ENCODE measurements around the gene UTF1.
A peak's percentile ranks its signal among the peaks of the same experiment; 100 is the strongest.
"Not testable (repeated sequence)": the region's sequence is repeated elsewhere in the genome, so short reads cannot be mapped to it uniquely, and the experiment has no call there.

Gene UTF1

DNA sequence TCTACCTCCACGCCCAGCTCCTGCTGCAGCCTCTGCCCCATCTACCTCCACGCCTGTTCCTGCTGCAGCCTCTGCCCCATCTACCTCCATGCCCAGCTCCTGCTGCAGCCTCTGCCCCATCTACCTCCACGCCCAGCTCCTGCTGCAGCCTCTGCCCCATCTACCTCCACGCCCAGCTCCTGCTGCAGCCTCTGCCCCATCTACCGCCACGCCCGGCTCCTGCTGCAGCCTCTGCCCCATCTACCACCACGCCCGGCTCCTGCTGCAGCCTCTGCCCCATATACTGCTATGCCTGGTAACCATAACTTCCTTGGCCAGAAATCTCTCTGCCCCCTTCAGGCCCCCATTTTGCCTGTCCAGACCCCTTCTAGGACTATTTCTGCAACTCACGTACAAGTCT lies 35.0 kb downstream of the UTF1 start:
- DNase-seq (ENCODE audit: low read depth) = not testable (repeated sequence)

GRCh38 chr10:133266056-133266795 lies 36.2 kb downstream of the UTF1 start:
- DNase-seq (ENCODE audit: low read depth) = no peak

DNA sequence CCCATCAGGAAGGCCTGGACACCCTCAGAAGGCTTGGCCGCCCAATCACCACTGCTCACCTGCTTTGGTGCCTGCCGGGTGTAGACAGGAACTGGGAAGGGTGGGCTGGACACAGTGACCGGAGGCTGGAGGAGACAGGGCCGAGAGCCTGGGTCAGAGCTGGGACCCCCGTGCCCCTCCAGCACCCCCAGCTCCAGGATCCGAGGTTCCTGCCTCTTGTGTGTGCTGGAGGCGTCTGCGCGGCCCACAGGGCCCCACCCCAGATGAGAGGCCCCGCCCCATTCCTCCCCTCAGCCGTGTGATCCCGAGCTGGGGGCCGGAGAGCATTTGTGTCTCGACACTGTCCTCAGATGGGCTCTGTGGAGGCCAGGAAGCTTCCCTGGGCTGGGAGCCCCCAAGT lies 37.3 kb downstream of the UTF1 start:
- no peak for DNase-seq (ENCODE audit: low read depth)

DNA sequence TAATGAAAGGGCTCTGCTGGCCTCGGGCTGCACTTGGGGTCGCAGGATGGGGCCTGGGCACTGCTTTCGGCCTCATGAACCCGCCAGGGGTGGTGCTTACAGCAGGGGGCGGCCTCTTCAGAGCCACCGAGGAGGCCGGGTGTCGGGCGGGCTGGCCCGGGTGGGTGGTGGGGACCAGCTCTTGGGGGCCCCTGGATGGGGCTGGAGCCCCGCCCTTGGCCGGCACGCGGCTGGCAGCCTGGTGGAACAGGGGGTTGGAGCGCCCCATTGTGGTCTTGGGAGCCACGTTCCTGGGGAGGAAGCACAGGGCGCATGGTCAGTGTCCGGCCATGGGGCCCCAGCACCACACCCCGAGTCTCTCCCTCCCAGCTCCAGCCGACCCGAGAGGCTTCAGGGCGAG lies 37.8 kb downstream of the UTF1 start:
- no peak for DNase-seq (ENCODE audit: low read depth)

DNA sequence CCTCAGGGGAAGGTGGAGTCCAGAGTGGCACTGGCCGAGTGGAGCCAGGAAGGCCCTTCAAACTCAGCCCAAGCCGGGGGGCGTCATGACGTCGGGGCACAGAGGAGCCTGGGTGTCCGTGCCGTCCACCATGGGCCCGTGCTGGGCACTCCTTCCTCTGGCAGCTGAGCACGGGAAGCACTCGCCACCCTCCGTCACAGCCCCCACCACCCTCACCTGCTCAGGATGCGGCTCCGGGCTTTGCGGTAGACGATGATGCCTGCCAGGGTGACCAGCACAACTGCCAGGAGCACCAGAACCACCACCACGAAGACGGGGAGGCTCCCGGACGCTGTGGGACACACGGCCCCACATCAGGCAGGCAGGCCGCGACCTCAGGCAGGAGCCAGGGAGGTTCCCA lies 38.5 kb downstream of the UTF1 start:
- DNase-seq (ENCODE audit: low read depth) = no peak

DNA sequence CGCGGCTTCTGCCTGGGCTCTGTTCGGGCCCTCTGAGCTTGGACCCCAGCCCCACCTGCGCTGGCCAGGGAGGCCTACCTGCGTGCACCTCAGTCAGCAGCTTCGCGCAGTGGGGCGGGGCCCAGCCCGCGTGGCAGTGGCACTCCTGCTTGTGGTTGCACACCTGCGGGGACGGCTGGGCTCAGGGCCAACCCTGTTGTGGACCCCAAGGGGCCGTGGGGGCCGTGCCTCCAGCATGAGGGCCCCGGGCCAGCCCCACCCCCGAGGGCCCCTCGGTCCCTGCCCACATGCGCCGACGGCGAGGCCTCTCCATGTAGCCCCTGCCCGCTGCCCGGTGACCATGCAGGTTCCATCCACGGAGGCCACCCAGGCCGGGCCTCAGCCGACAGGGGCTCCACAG lies 39.4 kb downstream of the UTF1 start:
- DNase-seq (ENCODE audit: low read depth) = no peak

DNA sequence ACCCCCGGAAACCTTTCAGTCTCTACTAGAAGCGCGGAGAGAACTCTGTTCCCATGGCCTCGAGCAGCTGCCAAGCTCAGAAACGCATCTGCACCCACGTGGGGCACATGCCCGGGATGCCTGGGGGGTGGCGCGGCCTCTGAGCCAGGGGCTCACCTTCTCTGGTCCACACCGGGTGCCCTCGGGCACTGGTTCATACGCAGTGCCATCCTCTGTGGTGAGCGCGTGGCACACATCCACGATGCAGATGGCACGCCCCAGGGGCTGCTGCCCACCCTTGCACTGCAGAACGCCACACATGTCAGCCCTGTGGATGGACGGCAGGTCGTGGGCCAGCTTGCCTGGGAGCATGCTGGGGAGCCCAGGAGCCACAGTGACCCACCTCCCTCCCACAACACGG lies 40.2 kb downstream of the UTF1 start:
- DNase-seq (ENCODE audit: low read depth) = no peak

- no peak for DNase-seq (ENCODE audit: low read depth)
Measured at GRCh38 chr10:133270773-133271297, 40.8 kb downstream of the UTF1 start.

- DNase-seq (ENCODE audit: low read depth) = no peak
Measured at GRCh38 chr10:133271521-133272300, 41.7 kb downstream of the UTF1 start.

GRCh38 chr10:133272301-133272963 lies 42.4 kb downstream of the UTF1 start:
- DNase-seq (ENCODE audit: low read depth) = no peak

DNA sequence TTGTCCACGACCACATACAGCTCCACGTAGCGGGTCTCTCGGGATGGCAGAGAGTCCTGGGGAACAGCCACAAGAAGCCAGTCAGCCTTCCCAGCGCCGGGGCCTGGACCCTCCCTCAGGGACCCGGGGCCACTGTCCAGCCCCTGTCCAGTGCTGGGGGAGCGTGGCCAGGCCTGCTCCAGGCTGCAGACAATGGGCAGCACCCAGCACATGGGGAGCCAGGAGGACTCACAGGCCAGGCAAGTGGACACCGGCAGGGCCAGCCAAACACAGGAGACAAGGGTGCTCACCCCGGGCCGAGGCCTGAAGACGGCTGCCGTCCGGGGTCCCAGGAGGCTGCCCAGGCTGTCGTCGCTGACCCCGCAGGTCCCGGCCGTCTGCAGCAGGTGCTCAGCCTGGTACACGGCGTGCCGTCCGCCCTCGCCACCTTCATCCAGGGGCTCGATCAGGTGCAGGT lies 43.0 kb downstream of the UTF1 start:
- no peak for DNase-seq (ENCODE audit: low read depth)

DNA sequence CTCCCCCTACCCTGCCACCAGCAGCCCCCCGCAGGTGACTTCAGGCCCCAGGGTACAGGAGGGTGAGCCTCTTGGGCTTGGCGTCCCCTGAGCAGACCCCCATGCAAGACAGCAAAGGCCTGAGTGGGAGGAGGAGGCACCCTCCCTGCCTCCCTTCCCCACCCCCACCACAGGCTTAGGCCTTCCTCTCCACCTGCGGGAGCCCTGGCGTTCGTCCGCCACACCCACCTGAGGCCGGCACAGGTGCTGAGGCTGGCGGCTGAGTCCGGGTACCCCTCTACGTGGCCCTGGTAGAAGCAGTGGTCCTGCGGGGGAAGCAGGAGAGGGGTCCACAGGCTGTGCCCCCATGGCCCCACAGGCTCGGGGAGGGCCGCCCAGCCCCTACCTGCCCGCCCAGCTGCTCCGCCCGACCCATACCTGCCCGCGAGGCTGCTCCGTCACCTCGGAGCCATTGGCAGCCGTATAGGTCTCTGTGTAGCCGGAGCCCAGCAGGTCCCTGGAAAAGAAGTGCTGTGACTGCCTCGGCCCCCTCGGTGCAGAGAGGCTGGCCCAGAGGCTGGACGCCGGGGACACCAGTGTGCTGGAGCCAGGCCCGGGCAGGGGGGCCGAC lies 43.6 kb downstream of the UTF1 start:
- no peak for DNase-seq (ENCODE audit: low read depth)

GRCh38 chr10:133274751-133275683 lies 45.0 kb downstream of the UTF1 start:
- peak; percentile 81 for DNase-seq (ENCODE audit: low read depth)

DNA sequence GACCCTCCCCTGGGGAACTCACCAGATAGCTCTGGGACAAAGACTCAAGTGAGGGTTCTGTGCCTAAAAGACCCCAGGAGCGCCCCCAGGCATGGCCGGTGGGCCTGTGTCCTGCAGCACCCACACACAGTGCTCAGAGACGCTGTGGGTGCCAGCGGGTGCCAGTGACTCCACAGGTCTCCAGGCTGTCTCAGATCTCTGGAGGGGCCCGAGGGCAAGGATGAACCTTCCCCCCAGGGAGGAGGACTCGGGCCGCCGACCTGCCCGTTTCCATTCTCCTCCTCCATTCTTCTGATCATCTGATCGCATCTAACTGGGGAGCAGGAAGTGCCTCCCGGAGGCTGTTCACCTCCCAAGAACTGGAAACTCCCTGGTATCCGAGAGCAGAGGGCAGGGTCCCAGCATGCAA lies 45.7 kb downstream of the UTF1 start:
- DNase-seq (ENCODE audit: low read depth) = no peak

DNA sequence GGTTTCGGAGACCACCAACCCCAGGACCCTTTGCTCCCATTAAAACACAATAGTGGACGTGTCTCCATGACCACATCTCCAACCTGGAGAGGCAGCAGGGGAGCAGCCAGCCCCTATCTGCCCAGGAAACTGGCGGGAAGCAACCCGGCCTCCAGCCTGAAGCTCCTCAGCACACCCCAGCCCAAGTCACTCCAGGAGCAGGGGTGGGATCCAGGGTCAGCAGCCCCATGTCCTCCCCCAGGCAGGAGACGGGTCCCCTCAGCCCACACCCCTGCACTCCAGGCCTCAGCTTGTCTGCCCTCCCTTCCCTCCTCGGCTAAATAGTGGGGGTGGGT lies 46.0 kb downstream of the UTF1 start:
- DNase-seq (ENCODE audit: low read depth) = no peak

GRCh38 chr10:133276435-133277201 lies 46.6 kb downstream of the UTF1 start, which contains the start of gene ADAM8:
ADAM8 (minus strand) TSS chr10:133276868; CDS start chr10:133276817, 51 bp downstream.
- DNase-seq (ENCODE audit: low read depth) = no peak

DNA sequence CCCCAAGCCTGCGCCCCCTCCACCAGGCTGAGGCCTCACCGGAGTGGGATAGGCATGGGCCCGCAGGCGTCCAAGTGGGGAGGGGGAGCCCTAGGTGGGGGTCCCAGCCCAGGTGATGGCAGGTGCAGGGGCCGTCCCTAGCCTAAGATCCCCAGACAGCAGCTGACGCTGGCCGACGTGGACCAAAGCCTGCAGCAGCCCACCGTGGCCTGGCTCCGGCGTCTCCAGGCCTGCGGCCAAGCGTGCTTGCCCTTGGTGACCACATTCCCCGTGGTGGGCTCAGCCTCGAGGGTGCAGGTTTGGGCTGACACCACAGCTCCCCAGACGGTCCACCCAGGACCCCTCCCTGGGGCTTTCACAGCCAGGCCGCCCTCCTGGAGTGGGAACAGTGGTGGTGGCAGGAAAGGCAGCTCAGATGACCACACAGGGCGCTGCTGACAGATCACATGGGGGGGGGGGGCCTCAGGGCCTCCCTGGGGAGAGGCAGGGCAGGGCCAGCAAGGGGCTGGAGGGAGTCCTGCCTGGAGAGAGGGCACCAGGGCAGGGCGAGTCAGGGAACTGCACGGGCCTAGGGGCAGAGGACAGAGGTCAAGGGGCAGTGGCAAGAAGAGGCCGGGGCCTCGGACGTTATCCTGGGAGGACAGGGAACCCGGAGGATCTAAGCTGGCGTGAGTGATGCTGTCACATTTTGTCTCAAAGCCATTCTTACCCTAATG lies 47.4 kb downstream of the UTF1 start:
- no peak for DNase-seq (ENCODE audit: low read depth)

DNA sequence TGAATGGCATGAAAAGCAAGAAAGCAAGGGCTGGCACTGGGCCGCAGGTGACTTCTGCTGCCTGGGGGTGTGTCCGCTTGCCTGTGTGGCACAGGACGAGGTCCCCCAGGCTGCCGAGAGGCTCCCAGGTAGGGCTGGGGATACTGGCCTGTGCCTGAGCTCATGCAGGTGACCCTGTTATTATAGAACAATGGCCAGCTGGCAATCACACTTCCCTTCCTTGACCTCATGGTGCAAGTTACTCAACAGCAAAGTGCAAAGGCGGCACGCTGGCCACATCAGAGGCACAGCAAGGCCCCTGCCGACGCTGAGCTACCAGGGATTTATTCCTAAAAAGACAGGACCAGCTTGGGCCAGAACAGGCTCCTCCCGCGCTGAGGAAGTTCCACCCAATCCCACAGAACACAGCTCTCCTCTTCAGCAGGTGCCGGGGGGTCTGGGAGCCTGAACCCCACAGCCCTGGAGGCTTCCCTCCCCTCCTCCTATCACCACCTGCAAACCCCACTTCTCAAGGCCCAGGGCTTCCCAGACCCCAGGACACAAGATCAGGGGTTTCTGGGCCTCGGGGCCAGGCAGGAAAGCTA lies 48.1 kb downstream of the UTF1 start:
- DNase-seq (ENCODE audit: low read depth) = no peak

DNA sequence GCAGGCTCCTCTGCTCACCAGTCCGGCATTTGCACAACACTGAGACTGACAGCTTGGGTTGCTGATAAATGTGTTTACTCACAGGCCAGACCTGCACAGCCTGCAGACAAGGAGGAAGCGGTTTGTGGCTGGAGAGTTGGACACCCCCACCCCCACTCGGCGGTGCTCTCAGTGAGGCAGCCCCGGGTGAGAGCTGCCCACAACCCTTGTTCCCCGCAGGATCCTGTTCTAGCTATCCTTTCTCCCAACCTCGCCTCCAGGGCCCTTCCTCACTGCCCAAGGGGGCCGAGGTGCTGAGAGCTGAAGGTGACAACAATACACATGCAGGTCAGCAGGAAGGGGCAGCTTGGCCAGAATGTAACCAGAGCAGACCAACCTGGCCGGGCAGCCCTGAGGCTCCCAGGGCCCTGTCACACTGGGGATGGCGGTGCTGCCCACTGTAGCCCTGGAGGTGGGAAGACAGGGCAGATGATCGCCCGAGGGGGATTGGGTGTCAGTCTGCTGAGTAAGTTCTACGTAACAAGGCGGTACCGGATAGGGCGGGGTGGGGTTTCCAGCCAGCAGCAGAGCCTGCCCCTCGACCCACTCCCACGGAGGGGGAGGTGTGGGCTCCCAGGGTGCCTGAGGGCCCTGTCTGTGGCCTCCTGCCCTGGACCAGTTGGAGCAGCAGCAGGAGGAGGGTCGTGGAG lies 48.7 kb downstream of the UTF1 start:
- DNase-seq (ENCODE audit: low read depth) = no peak

Data from activated gamma-delta T cell treated with anti-CD3 and anti-CD28 coated beads, Interleukin-2, amount 50 U/mL, for 16 hours (primary cell).